PFSK-1 (cell line): ENCODE results near the gene FKBP2.

ENCODE experiments used
- POLR2AphosphoS5 ChIP-seq: IDR thresholded peaks from 2 replicates; pipeline ENCODE4 v1.6.1; 2012; ENCODE audit warnings: low read depth, mild to moderate bottlenecking, control low read depth, low read length, moderate library complexity
- SIN3A ChIP-seq: IDR thresholded peaks from 2 replicates; pipeline ENCODE4 v1.6.1; 2012; ENCODE audit warnings: mild to moderate bottlenecking, low read length, moderate library complexity, borderline replicate concordance; ENCODE audit not compliant: insufficient read depth
- TAF1 ChIP-seq: IDR thresholded peaks from 2 replicates; pipeline ENCODE4 v1.6.1; 2012; ENCODE audit warnings: low read length, control low read depth, borderline replicate concordance; ENCODE audit not compliant: insufficient read depth
- TF ChIP-seq, protein P1 (sequence below), 2 experiments: IDR thresholded peaks; 2 replicates each; pipeline versions ENCODE4 v1.6.1 to v1.8.0; 2011 to 2012; ENCODE audit warnings: low read depth in 2 of 2, low read length in 2 of 2, control low read depth in 1 of 2, inconsistent platforms in 1 of 2, mild to moderate bottlenecking in 1 of 2, moderate library complexity in 1 of 2; ENCODE audit not compliant: insufficient read depth in 1 of 2

DNA sequence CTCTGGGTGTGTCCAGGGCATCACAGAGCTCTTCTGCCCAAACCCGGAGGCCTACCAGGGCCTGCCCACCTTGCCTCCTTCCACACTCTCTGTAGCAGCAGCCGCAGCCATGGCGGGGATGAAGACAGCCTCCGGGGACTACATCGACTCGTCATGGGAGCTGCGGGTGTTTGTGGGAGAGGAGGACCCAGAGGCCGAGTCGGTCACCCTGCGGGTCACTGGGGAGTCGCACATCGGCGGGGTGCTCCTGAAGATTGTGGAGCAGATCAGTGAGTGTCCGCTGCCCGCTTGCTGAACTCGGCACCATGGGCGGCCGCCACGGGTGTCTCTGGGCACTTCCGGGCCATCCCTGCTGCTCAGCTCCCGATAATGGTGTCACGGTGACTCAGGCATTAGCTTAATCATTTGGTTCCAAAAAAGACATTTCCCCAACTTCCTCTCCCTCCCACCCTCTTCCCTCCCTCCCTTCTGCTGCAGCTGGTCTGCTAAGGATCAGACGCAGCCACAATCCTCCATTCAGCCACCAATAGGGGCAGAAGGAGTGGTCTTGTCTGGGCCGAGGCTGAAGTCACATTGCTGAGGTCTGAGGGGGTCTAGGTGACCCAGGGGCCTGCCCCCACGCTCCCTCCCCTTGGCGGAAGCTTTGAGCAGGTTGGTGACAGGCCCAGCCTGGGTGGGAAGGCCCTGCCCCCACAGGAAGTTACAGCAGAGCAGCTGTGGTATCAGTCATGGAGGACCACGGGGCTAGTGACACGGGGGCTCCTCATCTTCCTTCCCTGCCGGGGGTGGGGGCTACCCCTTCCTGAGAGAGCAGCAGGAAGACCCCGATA, 33.4 kb upstream of the FKBP2 start:
- TF ChIP-seq, protein P1, sequence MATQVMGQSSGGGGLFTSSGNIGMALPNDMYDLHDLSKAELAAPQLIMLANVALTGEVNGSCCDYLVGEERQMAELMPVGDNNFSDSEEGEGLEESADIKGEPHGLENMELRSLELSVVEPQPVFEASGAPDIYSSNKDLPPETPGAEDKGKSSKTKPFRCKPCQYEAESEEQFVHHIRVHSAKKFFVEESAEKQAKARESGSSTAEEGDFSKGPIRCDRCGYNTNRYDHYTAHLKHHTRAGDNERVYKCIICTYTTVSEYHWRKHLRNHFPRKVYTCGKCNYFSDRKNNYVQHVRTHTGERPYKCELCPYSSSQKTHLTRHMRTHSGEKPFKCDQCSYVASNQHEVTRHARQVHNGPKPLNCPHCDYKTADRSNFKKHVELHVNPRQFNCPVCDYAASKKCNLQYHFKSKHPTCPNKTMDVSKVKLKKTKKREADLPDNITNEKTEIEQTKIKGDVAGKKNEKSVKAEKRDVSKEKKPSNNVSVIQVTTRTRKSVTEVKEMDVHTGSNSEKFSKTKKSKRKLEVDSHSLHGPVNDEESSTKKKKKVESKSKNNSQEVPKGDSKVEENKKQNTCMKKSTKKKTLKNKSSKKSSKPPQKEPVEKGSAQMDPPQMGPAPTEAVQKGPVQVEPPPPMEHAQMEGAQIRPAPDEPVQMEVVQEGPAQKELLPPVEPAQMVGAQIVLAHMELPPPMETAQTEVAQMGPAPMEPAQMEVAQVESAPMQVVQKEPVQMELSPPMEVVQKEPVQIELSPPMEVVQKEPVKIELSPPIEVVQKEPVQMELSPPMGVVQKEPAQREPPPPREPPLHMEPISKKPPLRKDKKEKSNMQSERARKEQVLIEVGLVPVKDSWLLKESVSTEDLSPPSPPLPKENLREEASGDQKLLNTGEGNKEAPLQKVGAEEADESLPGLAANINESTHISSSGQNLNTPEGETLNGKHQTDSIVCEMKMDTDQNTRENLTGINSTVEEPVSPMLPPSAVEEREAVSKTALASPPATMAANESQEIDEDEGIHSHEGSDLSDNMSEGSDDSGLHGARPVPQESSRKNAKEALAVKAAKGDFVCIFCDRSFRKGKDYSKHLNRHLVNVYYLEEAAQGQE (IDR thresholded peaks at IDR 0.05; ENCODE audit: insufficient read depth in 1 of 2, low read depth in 2 of 2, low read length in 2 of 2): peak in 1 of 2 experiments; percentile 39; a peak in 1 of 4 replicates
- TF ChIP-seq POLR2AphosphoS5: no peak; the same call in 1 of the 2 replicates
- TF ChIP-seq TAF1: peak; percentile 41; the same call in 1 of the 2 replicates
- no peak for TF ChIP-seq SIN3A
